Heart right ventricle (tissue), 16 donors: ENCODE measurements around the gene CDH7. TPM values are rescaled to one million over a fixed set of nuclear protein-coding genes. Genes with fewer than 3 reads are reported as not detected.

Source experiments
- ATAC-seq, 8 donors: fragments of 200-7000 bp; cut with Tn5 transposase; one replicate each; pipeline ENCODE4 v1.9.1; 2020; ENCODE audit warnings: mild to moderate bottlenecking in 8 of 8, moderate library complexity in 8 of 8, moderate number of reproducible peaks in 1 of 8
- DNase-seq, 2 donors: peaks; one replicate each; pipeline ENCODE4 v3.0.0-alpha.2; 2020
- H3K27ac ChIP-seq, 10 donors: fragments of 200-600 bp; sonication (generic) in 2 of 10; one replicate each; pipeline versions ENCODE4 v1.5.0 to v1.8.0; 2020 to 2022; ENCODE audit warnings: mild to moderate bottlenecking in 3 of 10
- H3K27me3 ChIP-seq, 7 donors: fragments of 200-600 bp; one replicate each; pipeline ENCODE4 v1.8.0; 2021 to 2022; ENCODE audit warnings: mild to moderate bottlenecking in 2 of 7
- H3K36me3 ChIP-seq, 9 donors: fragments of 200-600 bp; sonication (generic) in 1 of 9; one replicate each; pipeline versions ENCODE4 v1.5.0 to v1.8.0; 2020 to 2022; ENCODE audit warnings: mild to moderate bottlenecking in 2 of 9
- H3K4me1 ChIP-seq, 9 donors: fragments of 200-600 bp; sonication (generic) in 1 of 9; one replicate each; pipeline versions ENCODE4 v1.5.0 to v1.8.0; 2020 to 2022; ENCODE audit warnings: mild to moderate bottlenecking in 4 of 9
- H3K4me3 ChIP-seq, 10 donors: fragments of 200-600 bp; sonication (generic) in 2 of 10; one replicate each; pipeline versions ENCODE4 v1.5.0 to v1.8.0; 2020 to 2022; ENCODE audit warnings: mild to moderate bottlenecking in 7 of 10, moderate library complexity in 2 of 10
- H3K9me3 ChIP-seq, 11 donors: fragments of 200-600 bp in 10 of 11; sonication (generic) in 2 of 11; one replicate each; pipeline versions ENCODE4 v1.5.0 to v1.8.0; 2013 to 2022; ENCODE audit warnings: mild to moderate bottlenecking in 2 of 11, control low read depth in 1 of 11, moderate library complexity in 1 of 11
- CTCF ChIP-seq, 9 donors: fragments of 200-600 bp; sonication (generic) in 2 of 9; IDR thresholded peaks; one replicate each; pipeline versions ENCODE4 v1.5.0 to v1.8.0; 2021 to 2022; ENCODE audit warnings: antibody characterized with exemption in 9 of 9, mild to moderate bottlenecking in 5 of 9, moderate library complexity in 1 of 9
- WGBS, 2 donors: extraction: QIAGEN DNeasy Blood & Tissue Kit; methylation state at CpG; one replicate each; pipeline ENCODE4 v1.1.7; 2013; ENCODE audit warnings: inconsistent platforms in 1 of 2; 5-methylcytosine and 5-hydroxymethylcytosine counted together
- intact Hi-C, 10 donors: fragments of 100-400 bp; cut with DNase I; formaldehyde crosslinking; loops; one replicate each; pipeline versions ENCODE4 v1.11.1 to v1.14.2; 2022
- polyA plus RNA-seq, 2 donors: library from polyadenylated mRNA; stranded (reverse); fragments of 200-250 nt; gene quantifications; one replicate each; pipeline ENCODE4 v1.2.3, GENCODE V29; 2013
- total RNA-seq, 10 donors: library from RNA; stranded (reverse); fragmentation: NEBNext Ultra II Directional in 3 of 10; extraction: Animal tissue kit (Norgen Biotek cat#: 25700) in 3 of 10; gene quantifications; one replicate each; pipeline versions ENCODE4 v1.2.1 to v1.2.4, GENCODE V29; 2021 to 2023
- donor health status: Arrhythmogenic right ventricular cardiomyopathy.
- donor health status: ischemic (EF 13 %, LVEDD 7.1; RV severe dilation, severe dysfunction).
- donor health status: healthy with polysubstance abuse.
- donor health status: DM: no; HTN: yes; CAD: no.
- donor health status: DM: no; HTN: no; CAD: no.
- donor health status: ischemic (EF 25% LVEDD 6.9; RV normal size, moderate dysfunction).
- donor health status: ischemic (EF 25% LVEDD 5.7; RV mildly dilated, moderate dysfunction).
- donor health status: healthy.
- donor health status: DM: yes; HTN: yes; CAD: no.
- donor health status: Ischemic cardiomyopathy.
- donor health status: ischemic (EF 35%, LVEDD 5.7; RV mildly dilated, moderate dysfunction).
- donor health status: nonischemic (EF 11% LVEDD 7.7; RV severe dilation, severe dysfunction).
- donor health status: DM: yes; HTN: yes; CAD: no.
- donor health status: PGD.
- donor health status: ischemic (EF 29% LVEDD 5.4; RV normal size, mild dysfunction).
- donor health status: nonischemic (EF 23%, LVEDD 6.1; RV moderate dilation, normal function).

The CDH7 gene
- total and polyA plus RNA-seq, 12 donors, result not detected

- no peak for ATAC-seq
- no peak for DNase-seq
- H3K27me3 ChIP-seq, result peaks cover 0 to 40% (median 26%) of the 10 kb centered on the region in 7 donors
- intact Hi-C loops, result no loop called here
- no peak for TF ChIP-seq CTCF (IDR thresholded peaks at IDR 0.05)
- peaks cover 0 to 3% (median 0%) of the 10 kb centered on the region in 9 donors for H3K4me1 ChIP-seq
- no peaks in the 10 kb centered on the region for H3K36me3 ChIP-seq
- 45 to 54% methylated on average over 5 of the region's 5 CpGs for WGBS, 2 donors
- no peak overlapping the region for H3K4me3 ChIP-seq
- no peak overlapping the region for H3K27ac ChIP-seq
- H3K9me3 ChIP-seq, result no peaks in the 10 kb centered on the region
Measured at GRCh38 chr18:65752625-65753325, 2.0 kb downstream of the CDH7 start.

GRCh38 chr18:65753520-65753919 lies 2.7 kb downstream of the CDH7 start:
- Histone ChIP-seq H3K36me3 (no peaks in the 10 kb centered on the region), H3K9me3 (no peaks in the 10 kb centered on the region), H3K4me3 (no peak overlapping the region), H3K27ac (no peak overlapping the region), H3K4me1 (peaks cover 0 to 3% (median 0%) of the 10 kb centered on the region in 9 donors), H3K27me3 (peaks cover 0 to 36% (median 26%) of the 10 kb centered on the region in 7 donors)
- DNase-seq (no peak), ATAC-seq (no peak)
- peak in 4 of 9 donors; percentile 6 to 31 (median 14) for TF ChIP-seq CTCF (IDR thresholded peaks at IDR 0.05)
- WGBS, 2 donors, result 5 to 8% methylated on average over 2 of the region's 2 CpGs
- intact Hi-C loops, result no loop called here

GRCh38 chr18:65754121-65754520 lies 3.3 kb downstream of the CDH7 start:
- no peaks in the 10 kb centered on the region for H3K9me3 ChIP-seq
- no peak for ATAC-seq
- H3K36me3 ChIP-seq, result no peaks in the 10 kb centered on the region
- no peak overlapping the region for H3K27ac ChIP-seq
- peaks cover 0 to 31% (median 25%) of the 10 kb centered on the region in 7 donors for H3K27me3 ChIP-seq
- no peak for DNase-seq
- no peak overlapping the region for H3K4me3 ChIP-seq
- no peak for TF ChIP-seq CTCF (IDR thresholded peaks at IDR 0.05)
- WGBS, 2 donors, result 39 to 47% methylated on average over 3 of the region's 3 CpGs
- intact Hi-C loops, result no loop called here
- peaks cover 0 to 3% (median 0%) of the 10 kb centered on the region in 9 donors for H3K4me1 ChIP-seq

- ATAC-seq (no peak), DNase-seq (no peak)
- intact Hi-C loops, result no loop called here
- Histone ChIP-seq H3K27me3 (peaks cover 0 to 16% (median 12%) of the 10 kb centered on the region in 7 donors), H3K27ac (no peak overlapping the region), H3K36me3 (no peaks in the 10 kb centered on the region), H3K4me3 (no peak overlapping the region), H3K4me1 (no peaks in the 10 kb centered on the region), H3K9me3 (no peaks in the 10 kb centered on the region)
- no peak for TF ChIP-seq CTCF (IDR thresholded peaks at IDR 0.05)
Measured at GRCh38 chr18:65755616-65756015, 4.8 kb downstream of the CDH7 start.
